Measurements from ENCODE around the gene MPRIP. TPM values are rescaled to one million over a fixed set of nuclear protein-coding genes. Genes with fewer than 3 reads are reported as not detected.

Gene MPRIP
- total RNA-seq, 2 donors from 2014 or later: 235 to 252 TPM

- H3K4me1 ChIP-seq (ENCODE audit: control insufficient read depth in 1 of 2, low read depth in 2 of 2): peaks cover 3 to 19% of the 10 kb centered on the region in 2 donors
- no peaks in the 10 kb centered on the region for H3K27me3 ChIP-seq (replicated peaks; ENCODE audit: insufficient read depth)
- no peaks in the 10 kb centered on the region for H3K9me3 ChIP-seq
- H3K36me3 ChIP-seq: peaks cover 49% of the 10 kb centered on the region
- H3K27ac ChIP-seq: no peak overlapping the region
- DNase-seq (ENCODE audit: low spot score): no peak
- no peak for TF ChIP-seq CTCF (IDR thresholded peaks at IDR 0.05)
- no peak overlapping the region for H3K4me3 ChIP-seq
- ATAC-seq (ENCODE audit: insufficient number of reproducible peaks, low FRiP score, low read depth): no peak
These were observed 95.7 kb downstream of the MPRIP start for GRCh38 chr17:17137731-17138585.

- peaks cover 3 to 19% of the 10 kb centered on the region in 2 donors for H3K4me1 ChIP-seq (ENCODE audit: control insufficient read depth in 1 of 2, low read depth in 2 of 2)
- no peaks in the 10 kb centered on the region for H3K9me3 ChIP-seq
- ATAC-seq (ENCODE audit: insufficient number of reproducible peaks, low FRiP score, low read depth) (no peak), DNase-seq (ENCODE audit: low spot score) (no peak)
- H3K27me3 ChIP-seq (replicated peaks; ENCODE audit: insufficient read depth): no peaks in the 10 kb centered on the region
- H3K36me3 ChIP-seq: peaks cover 54% of the 10 kb centered on the region
- TF ChIP-seq CTCF (IDR thresholded peaks at IDR 0.05): no peak
- H3K4me3 ChIP-seq: no peak overlapping the region
- H3K27ac ChIP-seq: no peak overlapping the region
These were observed 97.8 kb downstream of the MPRIP start for GRCh38 chr17:17139972-17140589.

GRCh38 chr17:17140590-17140980 lies 98.3 kb downstream of the MPRIP start:
- Histone ChIP-seq H3K27me3 (replicated peaks; ENCODE audit: insufficient read depth) (no peaks in the 10 kb centered on the region), H3K27ac (no peak overlapping the region), H3K4me1 (ENCODE audit: control insufficient read depth in 1 of 2, low read depth in 2 of 2) (peaks cover 3 to 19% of the 10 kb centered on the region in 2 donors), H3K9me3 (no peaks in the 10 kb centered on the region), H3K4me3 (no peak overlapping the region), H3K36me3 (peaks cover 59% of the 10 kb centered on the region)
- ATAC-seq (ENCODE audit: insufficient number of reproducible peaks, low FRiP score, low read depth) (no peak), DNase-seq (ENCODE audit: low spot score) (no peak)
- TF ChIP-seq CTCF (IDR thresholded peaks at IDR 0.05): peak; percentile 18

- H3K9me3 ChIP-seq: no peaks in the 10 kb centered on the region
- no peaks in the 10 kb centered on the region for H3K27me3 ChIP-seq (replicated peaks; ENCODE audit: insufficient read depth)
- peaks cover 65% of the 10 kb centered on the region for H3K36me3 ChIP-seq
- ATAC-seq (ENCODE audit: insufficient number of reproducible peaks, low FRiP score, low read depth): no peak
- no peak overlapping the region for H3K27ac ChIP-seq
- H3K4me1 ChIP-seq (ENCODE audit: control insufficient read depth in 1 of 2, low read depth in 2 of 2): peaks cover 3 to 19% of the 10 kb centered on the region in 2 donors
- DNase-seq (ENCODE audit: low spot score): no peak
- no peak for TF ChIP-seq CTCF (IDR thresholded peaks at IDR 0.05)
- no peak overlapping the region for H3K4me3 ChIP-seq
These were observed 99.0 kb downstream of the MPRIP start for GRCh38 chr17:17141279-17141678.

- Histone ChIP-seq H3K36me3 (peaks cover 65% of the 10 kb centered on the region), H3K27me3 (replicated peaks; ENCODE audit: insufficient read depth) (no peaks in the 10 kb centered on the region), H3K27ac (peak overlapping the region in 1 of 2 donors; percentile 0), H3K4me3 (no peak overlapping the region), H3K9me3 (no peaks in the 10 kb centered on the region), H3K4me1 (ENCODE audit: control insufficient read depth in 1 of 2, low read depth in 2 of 2) (peaks cover 3 to 19% of the 10 kb centered on the region in 2 donors)
- DNase-seq (ENCODE audit: low spot score): no peak
- no peak for ATAC-seq (ENCODE audit: insufficient number of reproducible peaks, low FRiP score, low read depth)
- TF ChIP-seq CTCF (IDR thresholded peaks at IDR 0.05): peak; percentile 80
These were observed 99.7 kb downstream of the MPRIP start for GRCh38 chr17:17141860-17142552.
